Naive B cell (primary cell): ENCODE measurements around the gene PPP1CB. TPM values are rescaled to one million over a fixed set of nuclear protein-coding genes. Genes with fewer than 3 reads are reported as not detected.
A peak's percentile ranks its signal among the peaks of the same experiment; 100 is the strongest.
"Not testable (repeated sequence)": the region's sequence is repeated elsewhere in the genome, so short reads cannot be mapped to it uniquely, and the experiment has no call there.

ENCODE experiments used
- ATAC-seq, 2 donors: fragments of 150-1000 bp; cut with Tn5 transposase; 2 replicates each; pipeline ENCODE4 v1.10.0; 2021; ENCODE audit warnings: low read depth in 2 of 2, mild to moderate bottlenecking in 2 of 2, moderate library complexity in 2 of 2
- DNase-seq: peaks from one replicate; pipeline ENCODE4 v3.0.0; 2022
- H3K27ac Mint-ChIP-seq, 6 donors: one replicate each; pipeline ENCODE4 v1.8.0; 2020 to 2022; ENCODE audit warnings: mild to moderate bottlenecking in 6 of 6, mixed read lengths in 6 of 6, moderate library complexity in 5 of 6, inconsistent platforms in 2 of 6
- H3K27me3 Mint-ChIP-seq, 3 donors: one replicate each; pipeline ENCODE4 v1.8.0; 2021 to 2022; ENCODE audit warnings: mixed read lengths in 3 of 3, mild to moderate bottlenecking in 1 of 3
- H3K36me3 Mint-ChIP-seq, 2 donors: one replicate each; pipeline ENCODE4 v1.8.0; 2020 to 2022; ENCODE audit warnings: mixed read lengths in 2 of 2, inconsistent platforms in 1 of 2, mild to moderate bottlenecking in 1 of 2
- H3K4me1 Mint-ChIP-seq, 3 donors: one replicate each; pipeline ENCODE4 v1.8.0; 2020 to 2022; ENCODE audit warnings: mixed read lengths in 3 of 3, inconsistent platforms in 1 of 3, mild to moderate bottlenecking in 1 of 3, moderate library complexity in 1 of 3
- H3K4me3 Mint-ChIP-seq, 8 donors: one replicate each; pipeline ENCODE4 v1.8.0; 2020 to 2022; ENCODE audit warnings: mild to moderate bottlenecking in 8 of 8, mixed read lengths in 8 of 8, moderate library complexity in 8 of 8, inconsistent platforms in 2 of 8
- H3K9me3 Mint-ChIP-seq, 7 donors: one replicate each; pipeline ENCODE4 v1.8.0; 2020 to 2022; ENCODE audit warnings: mixed read lengths in 7 of 7, mild to moderate bottlenecking in 5 of 7, inconsistent platforms in 2 of 7, moderate library complexity in 1 of 7
- polyA plus RNA-seq, 6 donors: library from polyadenylated mRNA; unstranded; fragments of 300-500 nt; fragmentation: Illumina TruSeq; gene quantifications; one replicate each; pipeline ENCODE4 v1.2.3, GENCODE V29; 2021; ENCODE audit warnings: low read depth in 6 of 6

The PPP1CB gene
- polyA plus RNA-seq, 6 donors from 2014 or later: 62.4 to 93.3 (median 86.9) TPM

- no peak for DNase-seq
- peaks cover 59 to 73% (median 63%) of the 10 kb centered on the region in 3 donors for H3K4me1 Mint-ChIP-seq
- no peaks in the 10 kb centered on the region for H3K27me3 Mint-ChIP-seq
- H3K9me3 Mint-ChIP-seq: no peaks in the 10 kb centered on the region
- ATAC-seq: no peak
- no peak overlapping the region for H3K27ac Mint-ChIP-seq
- no peak overlapping the region for H3K4me3 Mint-ChIP-seq
- no peaks in the 10 kb centered on the region for H3K36me3 Mint-ChIP-seq
Observed at GRCh38 chr2:28767337-28767736, 15.7 kb downstream of the PPP1CB start.

GRCh38 chr2:28768422-28768821, 16.8 kb downstream of the PPP1CB start:
- H3K27ac Mint-ChIP-seq: peak overlapping the region in 4 of 6 donors; percentile 0 to 71 (median 35)
- H3K4me3 Mint-ChIP-seq: peak overlapping the region in 4 of 8 donors; percentile 4 to 36 (median 20)
- no peaks in the 10 kb centered on the region for H3K27me3 Mint-ChIP-seq
- no peak for ATAC-seq
- no peaks in the 10 kb centered on the region for H3K9me3 Mint-ChIP-seq
- no peaks in the 10 kb centered on the region for H3K36me3 Mint-ChIP-seq
- DNase-seq: no peak
- peaks cover 54 to 76% (median 67%) of the 10 kb centered on the region in 3 donors for H3K4me1 Mint-ChIP-seq

- DNase-seq (no peak), ATAC-seq (no peak)
- Mint-ChIP-seq H3K36me3 (no peaks in the 10 kb centered on the region), H3K9me3 (no peaks in the 10 kb centered on the region), H3K27me3 (no peaks in the 10 kb centered on the region), H3K27ac (peak overlapping the region in 5 of 6 donors; percentile 0 to 71 (median 45)), H3K4me1 (peaks cover 51 to 75% (median 69%) of the 10 kb centered on the region in 3 donors), H3K4me3 (peak overlapping the region in 3 of 8 donors; percentile 4 to 36 (median 21))
Observed at GRCh38 chr2:28768952-28769351, 17.3 kb downstream of the PPP1CB start.

- ATAC-seq (no peak), DNase-seq (no peak)
- H3K27me3 Mint-ChIP-seq: no peaks in the 10 kb centered on the region
- no peaks in the 10 kb centered on the region for H3K9me3 Mint-ChIP-seq
- H3K4me1 Mint-ChIP-seq: peaks cover 44 to 68% (median 63%) of the 10 kb centered on the region in 3 donors
- peak overlapping the region in 1 of 6 donors; percentile 13 for H3K27ac Mint-ChIP-seq
- H3K36me3 Mint-ChIP-seq: no peaks in the 10 kb centered on the region
- H3K4me3 Mint-ChIP-seq: no peak overlapping the region
Observed at GRCh38 chr2:28772351-28772750, 20.7 kb downstream of the PPP1CB start.

- Mint-ChIP-seq H3K4me1 (peaks cover 11 to 32% (median 31%) of the 10 kb centered on the region in 3 donors), H3K27ac (peak overlapping the region in 5 of 6 donors; percentile 28 to 83 (median 65)), H3K9me3 (no peaks in the 10 kb centered on the region), H3K36me3 (no peaks in the 10 kb centered on the region), H3K27me3 (no peaks in the 10 kb centered on the region), H3K4me3 (no peak overlapping the region)
- ATAC-seq (no peak), DNase-seq (no peak)
Observed at GRCh38 chr2:28776471-28776870, 24.8 kb downstream of the PPP1CB start.

- no peaks in the 10 kb centered on the region for H3K9me3 Mint-ChIP-seq
- H3K4me3 Mint-ChIP-seq: peak overlapping the region in 1 of 8 donors; percentile 47
- peak overlapping the region in 2 of 6 donors; percentile 41 to 44 for H3K27ac Mint-ChIP-seq
- DNase-seq (no peak), ATAC-seq (no peak)
- H3K4me1 Mint-ChIP-seq: peaks cover 7 to 21% (median 20%) of the 10 kb centered on the region in 3 donors
- peaks cover 12 to 15% of the 10 kb centered on the region in 2 donors for H3K36me3 Mint-ChIP-seq
- H3K27me3 Mint-ChIP-seq: no peaks in the 10 kb centered on the region
Observed at GRCh38 chr2:28778392-28778791, 26.8 kb downstream of the PPP1CB start.

GRCh38 chr2:28779001-28779400, 27.4 kb downstream of the PPP1CB start:
- Mint-ChIP-seq H3K27me3 (no peaks in the 10 kb centered on the region), H3K4me3 (no peak overlapping the region), H3K27ac (no peak overlapping the region), H3K36me3 (peaks cover 12 to 15% of the 10 kb centered on the region in 2 donors), H3K4me1 (peaks cover 7 to 17% (median 15%) of the 10 kb centered on the region in 3 donors), H3K9me3 (no peaks in the 10 kb centered on the region)
- no peak for DNase-seq
- no peak for ATAC-seq

GRCh38 chr2:28780496-28780895, 28.9 kb downstream of the PPP1CB start:
- ATAC-seq (no peak), DNase-seq (no peak)
- H3K27me3 Mint-ChIP-seq: no peaks in the 10 kb centered on the region
- H3K9me3 Mint-ChIP-seq: no peaks in the 10 kb centered on the region
- H3K36me3 Mint-ChIP-seq: peaks cover 12 to 15% of the 10 kb centered on the region in 2 donors
- H3K4me1 Mint-ChIP-seq: peaks cover 4 to 6% (median 5%) of the 10 kb centered on the region in 3 donors
- peak overlapping the region in 1 of 6 donors; percentile 68 for H3K27ac Mint-ChIP-seq
- no peak overlapping the region for H3K4me3 Mint-ChIP-seq

- ATAC-seq (no peak), DNase-seq (no peak)
- Mint-ChIP-seq H3K4me1 (no peaks in the 10 kb centered on the region), H3K27ac (peak overlapping the region in 1 of 6 donors; percentile 48), H3K36me3 (peaks cover 15 to 19% of the 10 kb centered on the region in 2 donors), H3K27me3 (no peaks in the 10 kb centered on the region), H3K9me3 (no peaks in the 10 kb centered on the region), H3K4me3 (no peak overlapping the region)
Observed at GRCh38 chr2:28782423-28782822, 30.8 kb downstream of the PPP1CB start.

- Mint-ChIP-seq H3K36me3 (peaks cover 28 to 33% of the 10 kb centered on the region in 2 donors), H3K27ac (peak overlapping the region in 1 of 6 donors; percentile 35)
- not testable (repeated sequence) for DNase-seq, ATAC-seq, H3K4me1 Mint-ChIP-seq, H3K9me3 Mint-ChIP-seq, H3K27me3 Mint-ChIP-seq, H3K4me3 Mint-ChIP-seq
Observed at GRCh38 chr2:28784570-28784969, 32.9 kb downstream of the PPP1CB start.

GRCh38 chr2:28796620-28797019, 45.0 kb downstream of the PPP1CB start:
- H3K27me3 Mint-ChIP-seq: no peaks in the 10 kb centered on the region
- peak overlapping the region in 2 of 6 donors; percentile 6 to 70 for H3K27ac Mint-ChIP-seq
- H3K4me1 Mint-ChIP-seq: peaks cover 7 to 32% (median 11%) of the 10 kb centered on the region in 3 donors
- no peak overlapping the region for H3K4me3 Mint-ChIP-seq
- ATAC-seq: no peak
- no peak for DNase-seq
- H3K9me3 Mint-ChIP-seq: peaks cover 0 to 19% (median 2%) of the 10 kb centered on the region in 7 donors
- peaks cover 30 to 37% of the 10 kb centered on the region in 2 donors for H3K36me3 Mint-ChIP-seq

GRCh38 chr2:28801726-28802125, 50.1 kb downstream of the PPP1CB start:
- Mint-ChIP-seq H3K27me3 (no peaks in the 10 kb centered on the region), H3K4me1 (peaks cover 0 to 16% (median 9%) of the 10 kb centered on the region in 3 donors), H3K27ac (no peak overlapping the region), H3K36me3 (peaks cover 9 to 31% of the 10 kb centered on the region in 2 donors), H3K9me3 (peaks cover 0 to 9% (median 2%) of the 10 kb centered on the region in 7 donors), H3K4me3 (no peak overlapping the region)
- DNase-seq (no peak), ATAC-seq (no peak)

- no peaks in the 10 kb centered on the region for H3K27me3 Mint-ChIP-seq
- H3K27ac Mint-ChIP-seq: peak overlapping the region in 1 of 6 donors; percentile 47
- H3K36me3 Mint-ChIP-seq: peaks cover 0 to 20% of the 10 kb centered on the region in 2 donors
- no peak overlapping the region for H3K4me3 Mint-ChIP-seq
- peaks cover 0 to 5% (median 2%) of the 10 kb centered on the region in 3 donors for H3K4me1 Mint-ChIP-seq
- no peak for ATAC-seq
- peaks cover 0 to 3% (median 0%) of the 10 kb centered on the region in 7 donors for H3K9me3 Mint-ChIP-seq
- no peak for DNase-seq
Observed at GRCh38 chr2:28802975-28803429, 51.4 kb downstream of the PPP1CB start.

- DNase-seq (no peak), ATAC-seq (no peak)
- Mint-ChIP-seq H3K9me3 (peaks cover 0 to 3% (median 0%) of the 10 kb centered on the region in 7 donors), H3K36me3 (peaks cover 0 to 7% of the 10 kb centered on the region in 2 donors), H3K4me3 (peak overlapping the region; percentile 77 to 90 (median 86)), H3K27ac (peak overlapping the region in 2 of 6 donors; percentile 28 to 85), H3K4me1 (peaks cover 7 to 10% (median 7%) of the 10 kb centered on the region in 3 donors), H3K27me3 (no peaks in the 10 kb centered on the region)
Observed at GRCh38 chr2:28809927-28810326, 58.3 kb downstream of the PPP1CB start.
